WTC11 (cell line): Measurements from ENCODE around the gene SMAD7. TPM values are rescaled to one million over a fixed set of nuclear protein-coding genes. Genes with fewer than 3 reads are reported as not detected.

ENCODE experiments used
- ATAC-seq: fragments of 200-7000 bp; cut with Tn5 transposase; 2 replicates; pipeline ENCODE4 v1.10.0; 2021; ENCODE audit warnings: mild to moderate bottlenecking, moderate library complexity
- CTCF ChIA-PET: fragments of 300-600 bp; sonication (Branson Sonifier 250); formaldehyde crosslinking; loops from one replicate; lab custom pipeline; 2021; ENCODE audit warnings: antibody characterized with exemption; lab: Charles Lee
- POLR2A ChIA-PET: fragments of 350-600 bp; sonication (Branson Sonifier 250); formaldehyde crosslinking; loops from one replicate; lab custom pipeline; 2021; ENCODE audit warnings: antibody characterized with exemption; lab: Charles Lee
- DNase-seq: peaks from one replicate; pipeline ENCODE4 v3.0.0; 2021; ENCODE audit warnings: low spot score
- H3K27ac Mint-ChIP-seq: 2 replicates; pipeline ENCODE4 v1.8.0; 2021; ENCODE audit warnings: mixed read lengths
- H3K27me3 Mint-ChIP-seq: 2 replicates; pipeline ENCODE4 v1.8.0; 2021; ENCODE audit warnings: low read depth, mild to moderate bottlenecking, moderate library complexity, mixed read lengths
- H3K36me3 Mint-ChIP-seq: 2 replicates; pipeline ENCODE4 v1.8.0; 2021; ENCODE audit warnings: mixed read lengths
- H3K4me1 Mint-ChIP-seq: 2 replicates; pipeline ENCODE4 v1.8.0; 2022; ENCODE audit warnings: mixed read lengths
- H3K4me3 Mint-ChIP-seq: 2 replicates; pipeline ENCODE4 v1.8.0; 2021; ENCODE audit warnings: mild to moderate bottlenecking, moderate library complexity, mixed read lengths
- H3K9me3 Mint-ChIP-seq: 2 replicates; pipeline ENCODE4 v1.8.0; 2021; ENCODE audit warnings: mixed read lengths
- ATF1 ChIP-seq: sonication (generic); formaldehyde crosslinking; IDR thresholded peaks from 2 replicates; pipeline ENCODE4 v1.8.1; 2023; ENCODE audit warnings: mild to moderate bottlenecking, moderate library complexity, missing genetic modification reagents
- ELF4 ChIP-seq: sonication (generic); formaldehyde crosslinking; IDR thresholded peaks from 2 replicates; pipeline ENCODE4 v1.8.1; 2022; ENCODE audit warnings: low read depth, mild to moderate bottlenecking, moderate library complexity, missing genetic modification reagents
- FOXJ3 ChIP-seq: sonication (generic); formaldehyde crosslinking; IDR thresholded peaks from 2 replicates; pipeline ENCODE4 v1.9.0; 2021; ENCODE audit warnings: missing genetic modification reagents, mild to moderate bottlenecking, borderline replicate concordance
- FOXP1 ChIP-seq: sonication (generic); formaldehyde crosslinking; IDR thresholded peaks from 2 replicates; pipeline ENCODE4 v1.8.0; 2022; ENCODE audit warnings: missing genetic modification reagents, mild to moderate bottlenecking, moderate library complexity, borderline replicate concordance
- GTF2I ChIP-seq: fragments of 250-450 bp; sonication (Bioruptor Pico); conservative IDR thresholded peaks from 2 replicates; pipeline ENCODE4 v1.4.0; 2021; ENCODE audit warnings: mild to moderate bottlenecking
- JUN ChIP-seq: sonication (generic); formaldehyde crosslinking; IDR thresholded peaks from 2 replicates; pipeline ENCODE4 v1.8.0; 2023; ENCODE audit warnings: mild to moderate bottlenecking, missing genetic modification reagents
- KAT7 ChIP-seq: sonication (generic); formaldehyde crosslinking; IDR thresholded peaks from 2 replicates; pipeline ENCODE4 v1.8.1; 2023; ENCODE audit warnings: missing genetic modification reagents, mild to moderate bottlenecking, borderline replicate concordance
- MXD4 ChIP-seq: fragments of 250-450 bp; sonication (Bioruptor Pico); IDR thresholded peaks from 2 replicates; pipeline ENCODE4 v1.8.0; 2021; ENCODE audit warnings: mild to moderate bottlenecking, moderate library complexity, borderline replicate concordance
- NR3C1 ChIP-seq: sonication (generic); formaldehyde crosslinking; conservative IDR thresholded peaks from 2 replicates; pipeline ENCODE4 v1.8.1; 2023; ENCODE audit warnings: low read depth, mild to moderate bottlenecking, missing genetic modification reagents
- SMAD3 ChIP-seq: sonication (generic); formaldehyde crosslinking; IDR thresholded peaks from 2 replicates; pipeline ENCODE4 v1.8.0; 2022; ENCODE audit warnings: missing genetic modification reagents, mild to moderate bottlenecking, borderline replicate concordance
- TP53 ChIP-seq: sonication (generic); formaldehyde crosslinking; IDR thresholded peaks from 2 replicates; pipeline ENCODE4 v1.8.1; 2023; ENCODE audit warnings: mild to moderate bottlenecking, missing genetic modification reagents
- ZBTB21 ChIP-seq: sonication (generic); formaldehyde crosslinking; IDR thresholded peaks from 2 replicates; pipeline ENCODE4 v1.8.1; 2023; ENCODE audit warnings: mild to moderate bottlenecking, missing genetic modification reagents, borderline replicate concordance
- ZNF219 ChIP-seq: sonication (generic); formaldehyde crosslinking; IDR thresholded peaks from 2 replicates; pipeline ENCODE4 v1.8.0; 2023; ENCODE audit warnings: missing genetic modification reagents, mild to moderate bottlenecking, borderline replicate concordance
- ZNF396 ChIP-seq: fragments of 250-450 bp; sonication (Bioruptor Pico); IDR thresholded peaks from 2 replicates; pipeline ENCODE4 v1.8.0; 2021; ENCODE audit warnings: mild to moderate bottlenecking, moderate library complexity, borderline replicate concordance
- total RNA-seq: library from RNA; stranded (reverse); gene quantifications from 3 replicates; pipeline ENCODE4 v1.2.3, GENCODE V29; 2021
- TF ChIP-seq, protein P1 (sequence below): sonication (generic); formaldehyde crosslinking; IDR thresholded peaks from 2 replicates; pipeline ENCODE4 v1.8.0; 2022; ENCODE audit warnings: mild to moderate bottlenecking, missing genetic modification reagents
- TF ChIP-seq, protein P2 (sequence below): sonication (generic); formaldehyde crosslinking; IDR thresholded peaks from 2 replicates; pipeline ENCODE4 v1.8.1; 2023; ENCODE audit warnings: mild to moderate bottlenecking, missing genetic modification reagents, borderline replicate concordance
- TF ChIP-seq, protein P3 (sequence below): sonication (generic); formaldehyde crosslinking; IDR thresholded peaks from 2 replicates; pipeline ENCODE4 v1.8.0; 2022; ENCODE audit warnings: missing genetic modification reagents
- TF ChIP-seq, protein P4 (sequence below): sonication (generic); formaldehyde crosslinking; IDR thresholded peaks from 2 replicates; pipeline ENCODE4 v1.8.1; 2022; ENCODE audit warnings: low read depth, mild to moderate bottlenecking, moderate library complexity, missing genetic modification reagents, borderline replicate concordance
- TF ChIP-seq, protein P5 (sequence below): sonication (generic); formaldehyde crosslinking; IDR thresholded peaks from 2 replicates; pipeline ENCODE4 v1.8.0; 2022; ENCODE audit warnings: mild to moderate bottlenecking, missing genetic modification reagents
- TF ChIP-seq, protein P6 (sequence below): fragments of 250-450 bp; sonication (Bioruptor Pico); conservative IDR thresholded peaks from 2 replicates; pipeline ENCODE4 v1.9.0; 2021; ENCODE audit warnings: mild to moderate bottlenecking
- TF ChIP-seq, protein P7 (sequence below): sonication (generic); formaldehyde crosslinking; IDR thresholded peaks from 2 replicates; pipeline ENCODE4 v1.8.0; 2022; ENCODE audit warnings: mild to moderate bottlenecking, missing genetic modification reagents

The SMAD7 gene
- total RNA-seq, 1 experiment from 2014 or later = 44.7 TPM

DNA sequence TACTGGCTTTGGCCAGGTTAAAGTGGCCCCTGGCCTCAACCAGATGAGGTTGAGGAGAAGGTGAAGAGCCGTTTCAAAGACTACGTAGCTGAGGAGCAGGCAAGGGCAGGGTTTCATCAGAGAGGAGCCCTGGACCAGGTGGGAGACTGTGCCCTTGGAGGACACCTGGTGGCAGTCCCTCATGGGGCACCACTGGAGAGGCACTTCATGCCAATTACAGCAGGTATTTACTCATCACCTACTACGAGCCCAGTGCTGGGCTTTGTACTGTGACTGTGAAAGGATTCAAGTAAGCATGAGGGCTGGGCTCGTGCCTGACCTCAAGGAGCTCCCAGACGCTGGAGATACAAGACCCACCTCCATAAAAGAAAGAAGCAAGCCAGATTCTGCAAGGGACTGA, 37.6 kb downstream of the SMAD7 start:
- peak; percentile 7; the same call in 1 of the 2 replicates for ATAC-seq

DNA sequence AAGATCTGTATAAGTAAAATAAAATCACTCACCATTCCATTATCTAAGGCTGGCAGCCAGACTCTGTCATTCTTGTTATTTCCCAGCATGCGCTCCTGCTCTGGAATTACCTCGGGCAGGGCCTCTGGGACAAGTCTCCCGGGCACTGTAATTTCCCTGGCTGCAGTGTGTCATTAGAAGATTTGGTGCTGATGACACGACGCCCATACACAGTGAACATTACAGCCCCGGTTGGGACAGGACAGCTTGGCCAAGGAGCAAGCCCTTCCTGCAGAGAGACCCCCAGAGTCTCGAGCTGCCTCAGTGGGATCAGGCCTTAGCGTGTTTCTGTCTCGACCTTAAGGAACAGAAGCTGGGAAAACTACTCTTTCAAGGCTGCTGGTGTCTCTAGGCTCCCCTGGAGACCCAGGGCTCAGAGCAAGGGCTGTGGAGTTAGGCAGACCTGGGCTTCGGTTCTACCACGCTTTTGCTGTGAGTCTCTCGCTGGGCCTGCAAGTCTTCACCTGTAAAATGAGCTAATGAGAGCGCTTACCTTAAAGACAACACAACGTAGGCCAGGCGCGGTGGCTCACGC, 39.7 kb downstream of the SMAD7 start:
- peak overlapping the region; percentile 63; the same call in 1 of the 2 replicates for H3K27ac Mint-ChIP-seq
- POLR2A ChIA-PET = interaction anchor here (0.7 kb wide), 1 partner anchor 196 kb away, joined by 3 read pairs; no protein-coding TSS in a partner anchor
- peaks cover 18% of the 10 kb centered on the region for H3K4me1 Mint-ChIP-seq
- CTCF ChIA-PET = interaction anchor here (1.1 kb wide), 2 partner anchors 14 to 140 kb away, joined by 3 read pairs; no protein-coding TSS in a partner anchor
- H3K36me3 Mint-ChIP-seq = no peaks in the 10 kb centered on the region
- no peak for ATAC-seq
- DNase-seq = peak; percentile 4
- no peak overlapping the region for H3K4me3 Mint-ChIP-seq
- H3K9me3 Mint-ChIP-seq = peaks cover 2% of the 10 kb centered on the region; the same call in 1 of the 2 replicates
- no peaks in the 10 kb centered on the region for H3K27me3 Mint-ChIP-seq
- TF ChIP-seq, protein P1, sequence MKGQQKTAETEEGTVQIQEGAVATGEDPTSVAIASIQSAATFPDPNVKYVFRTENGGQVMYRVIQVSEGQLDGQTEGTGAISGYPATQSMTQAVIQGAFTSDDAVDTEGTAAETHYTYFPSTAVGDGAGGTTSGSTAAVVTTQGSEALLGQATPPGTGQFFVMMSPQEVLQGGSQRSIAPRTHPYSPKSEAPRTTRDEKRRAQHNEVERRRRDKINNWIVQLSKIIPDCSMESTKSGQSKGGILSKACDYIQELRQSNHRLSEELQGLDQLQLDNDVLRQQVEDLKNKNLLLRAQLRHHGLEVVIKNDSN = no peak
- TF ChIP-seq KAT7 (CRISPR knock-in tag) = no peak
- TF ChIP-seq JUN (CRISPR knock-in tag) = no peak
- TF ChIP-seq TP53 (CRISPR knock-in tag) = no peak
- TF ChIP-seq ZNF396 (CRISPR knock-in tag) = no peak
- TF ChIP-seq, protein P2, sequence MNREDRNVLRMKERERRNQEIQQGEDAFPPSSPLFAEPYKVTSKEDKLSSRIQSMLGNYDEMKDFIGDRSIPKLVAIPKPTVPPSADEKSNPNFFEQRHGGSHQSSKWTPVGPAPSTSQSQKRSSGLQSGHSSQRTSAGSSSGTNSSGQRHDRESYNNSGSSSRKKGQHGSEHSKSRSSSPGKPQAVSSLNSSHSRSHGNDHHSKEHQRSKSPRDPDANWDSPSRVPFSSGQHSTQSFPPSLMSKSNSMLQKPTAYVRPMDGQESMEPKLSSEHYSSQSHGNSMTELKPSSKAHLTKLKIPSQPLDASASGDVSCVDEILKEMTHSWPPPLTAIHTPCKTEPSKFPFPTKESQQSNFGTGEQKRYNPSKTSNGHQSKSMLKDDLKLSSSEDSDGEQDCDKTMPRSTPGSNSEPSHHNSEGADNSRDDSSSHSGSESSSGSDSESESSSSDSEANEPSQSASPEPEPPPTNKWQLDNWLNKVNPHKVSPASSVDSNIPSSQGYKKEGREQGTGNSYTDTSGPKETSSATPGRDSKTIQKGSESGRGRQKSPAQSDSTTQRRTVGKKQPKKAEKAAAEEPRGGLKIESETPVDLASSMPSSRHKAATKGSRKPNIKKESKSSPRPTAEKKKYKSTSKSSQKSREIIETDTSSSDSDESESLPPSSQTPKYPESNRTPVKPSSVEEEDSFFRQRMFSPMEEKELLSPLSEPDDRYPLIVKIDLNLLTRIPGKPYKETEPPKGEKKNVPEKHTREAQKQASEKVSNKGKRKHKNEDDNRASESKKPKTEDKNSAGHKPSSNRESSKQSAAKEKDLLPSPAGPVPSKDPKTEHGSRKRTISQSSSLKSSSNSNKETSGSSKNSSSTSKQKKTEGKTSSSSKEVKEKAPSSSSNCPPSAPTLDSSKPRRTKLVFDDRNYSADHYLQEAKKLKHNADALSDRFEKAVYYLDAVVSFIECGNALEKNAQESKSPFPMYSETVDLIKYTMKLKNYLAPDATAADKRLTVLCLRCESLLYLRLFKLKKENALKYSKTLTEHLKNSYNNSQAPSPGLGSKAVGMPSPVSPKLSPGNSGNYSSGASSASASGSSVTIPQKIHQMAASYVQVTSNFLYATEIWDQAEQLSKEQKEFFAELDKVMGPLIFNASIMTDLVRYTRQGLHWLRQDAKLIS (CRISPR knock-in tag) = no peak
- TF ChIP-seq, protein P3, sequence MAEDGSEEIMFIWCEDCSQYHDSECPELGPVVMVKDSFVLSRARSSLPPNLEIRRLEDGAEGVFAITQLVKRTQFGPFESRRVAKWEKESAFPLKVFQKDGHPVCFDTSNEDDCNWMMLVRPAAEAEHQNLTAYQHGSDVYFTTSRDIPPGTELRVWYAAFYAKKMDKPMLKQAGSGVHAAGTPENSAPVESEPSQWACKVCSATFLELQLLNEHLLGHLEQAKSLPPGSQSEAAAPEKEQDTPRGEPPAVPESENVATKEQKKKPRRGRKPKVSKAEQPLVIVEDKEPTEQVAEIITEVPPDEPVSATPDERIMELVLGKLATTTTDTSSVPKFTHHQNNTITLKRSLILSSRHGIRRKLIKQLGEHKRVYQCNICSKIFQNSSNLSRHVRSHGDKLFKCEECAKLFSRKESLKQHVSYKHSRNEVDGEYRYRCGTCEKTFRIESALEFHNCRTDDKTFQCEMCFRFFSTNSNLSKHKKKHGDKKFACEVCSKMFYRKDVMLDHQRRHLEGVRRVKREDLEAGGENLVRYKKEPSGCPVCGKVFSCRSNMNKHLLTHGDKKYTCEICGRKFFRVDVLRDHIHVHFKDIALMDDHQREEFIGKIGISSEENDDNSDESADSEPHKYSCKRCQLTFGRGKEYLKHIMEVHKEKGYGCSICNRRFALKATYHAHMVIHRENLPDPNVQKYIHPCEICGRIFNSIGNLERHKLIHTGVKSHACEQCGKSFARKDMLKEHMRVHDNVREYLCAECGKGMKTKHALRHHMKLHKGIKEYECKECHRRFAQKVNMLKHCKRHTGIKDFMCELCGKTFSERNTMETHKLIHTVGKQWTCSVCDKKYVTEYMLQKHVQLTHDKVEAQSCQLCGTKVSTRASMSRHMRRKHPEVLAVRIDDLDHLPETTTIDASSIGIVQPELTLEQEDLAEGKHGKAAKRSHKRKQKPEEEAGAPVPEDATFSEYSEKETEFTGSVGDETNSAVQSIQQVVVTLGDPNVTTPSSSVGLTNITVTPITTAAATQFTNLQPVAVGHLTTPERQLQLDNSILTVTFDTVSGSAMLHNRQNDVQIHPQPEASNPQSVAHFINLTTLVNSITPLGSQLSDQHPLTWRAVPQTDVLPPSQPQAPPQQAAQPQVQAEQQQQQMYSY (CRISPR knock-in tag) = no peak
- TF ChIP-seq FOXJ3 = no peak
- TF ChIP-seq, protein P4, sequence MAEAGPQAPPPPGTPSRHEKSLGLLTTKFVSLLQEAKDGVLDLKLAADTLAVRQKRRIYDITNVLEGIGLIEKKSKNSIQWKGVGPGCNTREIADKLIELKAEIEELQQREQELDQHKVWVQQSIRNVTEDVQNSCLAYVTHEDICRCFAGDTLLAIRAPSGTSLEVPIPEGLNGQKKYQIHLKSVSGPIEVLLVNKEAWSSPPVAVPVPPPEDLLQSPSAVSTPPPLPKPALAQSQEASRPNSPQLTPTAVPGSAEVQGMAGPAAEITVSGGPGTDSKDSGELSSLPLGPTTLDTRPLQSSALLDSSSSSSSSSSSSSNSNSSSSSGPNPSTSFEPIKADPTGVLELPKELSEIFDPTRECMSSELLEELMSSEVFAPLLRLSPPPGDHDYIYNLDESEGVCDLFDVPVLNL (CRISPR knock-in tag) = no peak
- TF ChIP-seq ZNF219 (CRISPR knock-in tag) = no peak

More for the DNA sequence above, 37.6 kb downstream of the SMAD7 start:
- CTCF ChIA-PET = interaction anchor here (1.4 kb wide), 1 partner anchor 54 kb away, joined by 4 read pairs; no protein-coding TSS in a partner anchor
- no peaks in the 10 kb centered on the region for H3K27me3 Mint-ChIP-seq
- H3K4me3 Mint-ChIP-seq = no peak overlapping the region
- H3K27ac Mint-ChIP-seq = no peak overlapping the region
- no peaks in the 10 kb centered on the region for H3K36me3 Mint-ChIP-seq
- TF ChIP-seq, protein P5, sequence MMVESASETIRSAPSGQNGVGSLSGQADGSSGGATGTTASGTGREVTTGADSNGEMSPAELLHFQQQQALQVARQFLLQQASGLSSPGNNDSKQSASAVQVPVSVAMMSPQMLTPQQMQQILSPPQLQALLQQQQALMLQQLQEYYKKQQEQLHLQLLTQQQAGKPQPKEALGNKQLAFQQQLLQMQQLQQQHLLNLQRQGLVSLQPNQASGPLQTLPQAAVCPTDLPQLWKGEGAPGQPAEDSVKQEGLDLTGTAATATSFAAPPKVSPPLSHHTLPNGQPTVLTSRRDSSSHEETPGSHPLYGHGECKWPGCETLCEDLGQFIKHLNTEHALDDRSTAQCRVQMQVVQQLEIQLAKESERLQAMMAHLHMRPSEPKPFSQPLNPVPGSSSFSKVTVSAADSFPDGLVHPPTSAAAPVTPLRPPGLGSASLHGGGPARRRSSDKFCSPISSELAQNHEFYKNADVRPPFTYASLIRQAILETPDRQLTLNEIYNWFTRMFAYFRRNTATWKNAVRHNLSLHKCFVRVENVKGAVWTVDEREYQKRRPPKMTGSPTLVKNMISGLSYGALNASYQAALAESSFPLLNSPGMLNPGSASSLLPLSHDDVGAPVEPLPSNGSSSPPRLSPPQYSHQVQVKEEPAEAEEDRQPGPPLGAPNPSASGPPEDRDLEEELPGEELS (CRISPR knock-in tag) = no peak
- TF ChIP-seq, protein P6, sequence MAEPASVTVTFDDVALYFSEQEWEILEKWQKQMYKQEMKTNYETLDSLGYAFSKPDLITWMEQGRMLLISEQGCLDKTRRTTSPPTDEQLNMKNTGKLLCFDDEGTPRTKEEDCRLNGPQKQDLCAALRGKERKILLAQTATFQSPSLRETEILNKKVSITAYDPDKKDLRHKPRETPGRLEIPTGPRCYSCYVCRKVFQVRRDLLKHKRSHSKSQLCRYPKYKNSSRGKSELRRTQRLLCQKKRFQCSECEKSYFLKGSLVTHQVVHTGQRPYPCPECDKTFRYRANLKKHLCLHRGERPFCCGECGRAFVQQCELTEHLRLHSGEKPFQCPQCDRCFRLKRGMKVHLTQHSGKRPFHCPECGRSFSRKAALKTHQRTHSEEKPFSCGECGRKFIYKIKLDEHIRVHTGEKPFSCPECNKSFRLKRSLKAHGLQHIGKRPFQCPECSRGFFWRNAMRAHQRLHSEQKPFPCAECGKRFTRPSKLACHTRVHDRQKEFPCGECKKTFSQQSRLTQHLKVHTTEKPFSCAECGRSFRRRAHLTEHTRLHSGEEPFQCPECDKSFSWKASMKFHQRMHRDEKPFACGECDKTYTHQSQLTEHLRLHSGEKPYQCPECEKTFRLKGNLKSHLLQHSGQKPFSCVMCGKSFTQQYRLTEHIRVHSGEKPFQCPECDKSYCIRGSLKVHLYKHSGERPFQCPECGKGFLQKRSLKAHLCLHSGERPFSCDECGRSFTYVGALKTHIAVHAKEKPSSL (CRISPR knock-in tag) = no peak
- TF ChIP-seq FOXP1 (CRISPR knock-in tag) = no peak
- TF ChIP-seq ELF4 = no peak
- no peak for TF ChIP-seq MXD4 (CRISPR knock-in tag)
- TF ChIP-seq GTF2I = no peak
- TF ChIP-seq ZBTB21 (CRISPR knock-in tag) = no peak
- TF ChIP-seq ATF1 = no peak
- no peak for TF ChIP-seq NR3C1 (CRISPR knock-in tag)
- no peak for TF ChIP-seq SMAD3 (CRISPR knock-in tag)
- TF ChIP-seq, protein P7, sequence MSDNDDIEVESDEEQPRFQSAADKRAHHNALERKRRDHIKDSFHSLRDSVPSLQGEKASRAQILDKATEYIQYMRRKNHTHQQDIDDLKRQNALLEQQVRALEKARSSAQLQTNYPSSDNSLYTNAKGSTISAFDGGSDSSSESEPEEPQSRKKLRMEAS = no peak
- no peak for TF ChIP-seq FOXJ3
- POLR2A ChIA-PET = no interaction called here
- H3K9me3 Mint-ChIP-seq = no peaks in the 10 kb centered on the region
- no peak for DNase-seq
- H3K4me1 Mint-ChIP-seq = peaks cover 18% of the 10 kb centered on the region
